WTC11 (cell line): ENCODE data around the gene PLCH2.

Source experiments
- CTCF ChIP-seq: fragments of 200-600 bp; IDR thresholded peaks from 2 replicates; pipeline ENCODE4 v1.8.0; 2022; ENCODE audit warnings: antibody characterized with exemption
- E2F1 ChIP-seq: sonication (generic); formaldehyde crosslinking; IDR thresholded peaks from 2 replicates; pipeline ENCODE4 v1.8.0; 2022; ENCODE audit warnings: mild to moderate bottlenecking, missing genetic modification reagents
- HMGA2 ChIP-seq: fragments of 250-450 bp; sonication (Bioruptor Pico); IDR thresholded peaks from 2 replicates; pipeline ENCODE4 v1.4.0; 2021; ENCODE audit warnings: mild to moderate bottlenecking, moderate library complexity
- NFYB ChIP-seq: sonication (generic); formaldehyde crosslinking; conservative IDR thresholded peaks from 2 replicates; pipeline ENCODE4 v1.8.0; 2022; ENCODE audit warnings: low read depth, missing genetic modification reagents
- SOX15 ChIP-seq: fragments of 250-450 bp; sonication (Bioruptor Pico); IDR thresholded peaks from 2 replicates; pipeline ENCODE4 v1.9.0; 2021; ENCODE audit warnings: mild to moderate bottlenecking
- TF ChIP-seq, protein P1 (sequence below): sonication (generic); formaldehyde crosslinking; IDR thresholded peaks from 2 replicates; pipeline ENCODE4 v1.8.1; 2022; ENCODE audit warnings: low read depth, missing genetic modification reagents, borderline replicate concordance

DNA sequence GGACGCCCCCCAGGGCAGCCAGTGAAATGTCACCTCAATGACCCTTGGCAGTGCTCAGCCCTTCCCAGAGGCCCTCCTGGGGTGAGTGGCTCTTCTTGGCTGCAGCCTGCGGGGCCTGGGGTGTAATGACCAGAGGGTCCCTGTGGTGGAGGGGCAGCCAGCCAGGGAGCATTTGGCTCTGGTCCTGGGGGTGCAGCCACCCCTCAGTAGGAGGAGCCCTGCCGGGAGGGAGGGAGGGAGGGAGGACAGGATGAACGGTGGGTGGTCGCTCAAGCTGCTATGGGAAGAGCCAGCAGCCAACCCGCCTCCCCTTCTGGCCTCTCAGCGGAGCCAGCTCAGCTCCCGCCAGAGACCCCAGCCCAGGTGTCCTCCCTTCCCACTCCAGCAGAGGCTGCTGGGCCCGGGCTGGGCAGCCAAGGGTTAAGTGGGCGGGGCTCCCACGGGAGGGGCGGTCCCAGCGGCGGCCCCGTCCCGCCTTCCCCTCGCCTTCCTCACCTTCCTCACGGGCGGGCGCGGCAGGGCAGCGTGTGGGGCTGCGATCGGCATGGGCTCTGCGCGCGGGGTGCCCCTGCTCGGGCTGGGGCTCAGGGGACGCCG is 9.0 kb upstream of the PLCH2 start:
- no peak for TF ChIP-seq CTCF
- no peak for TF ChIP-seq NFYB
- no peak for TF ChIP-seq HMGA2
- no peak for TF ChIP-seq E2F1 (CRISPR knock-in tag)
- TF ChIP-seq, protein P1, sequence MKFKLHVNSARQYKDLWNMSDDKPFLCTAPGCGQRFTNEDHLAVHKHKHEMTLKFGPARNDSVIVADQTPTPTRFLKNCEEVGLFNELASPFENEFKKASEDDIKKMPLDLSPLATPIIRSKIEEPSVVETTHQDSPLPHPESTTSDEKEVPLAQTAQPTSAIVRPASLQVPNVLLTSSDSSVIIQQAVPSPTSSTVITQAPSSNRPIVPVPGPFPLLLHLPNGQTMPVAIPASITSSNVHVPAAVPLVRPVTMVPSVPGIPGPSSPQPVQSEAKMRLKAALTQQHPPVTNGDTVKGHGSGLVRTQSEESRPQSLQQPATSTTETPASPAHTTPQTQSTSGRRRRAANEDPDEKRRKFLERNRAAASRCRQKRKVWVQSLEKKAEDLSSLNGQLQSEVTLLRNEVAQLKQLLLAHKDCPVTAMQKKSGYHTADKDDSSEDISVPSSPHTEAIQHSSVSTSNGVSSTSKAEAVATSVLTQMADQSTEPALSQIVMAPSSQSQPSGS (CRISPR knock-in tag) = no peak
- TF ChIP-seq SOX15 (CRISPR knock-in tag) = no peak
